DMS114 treated with DMSO at 0.1 percent for 48 hours (cell line): Measurements from ENCODE around the gene ACP1.
"Not testable (repeated sequence)": the region's sequence is repeated elsewhere in the genome, so short reads cannot be mapped to it uniquely, and the experiment has no call there.

Source experiments
- DNase-seq: peaks from one replicate; lab custom pipeline; 2025; ENCODE audit not compliant: unreplicated experiment; lab: John Stamatoyannopoulos, UW

Gene ACP1

DNA sequence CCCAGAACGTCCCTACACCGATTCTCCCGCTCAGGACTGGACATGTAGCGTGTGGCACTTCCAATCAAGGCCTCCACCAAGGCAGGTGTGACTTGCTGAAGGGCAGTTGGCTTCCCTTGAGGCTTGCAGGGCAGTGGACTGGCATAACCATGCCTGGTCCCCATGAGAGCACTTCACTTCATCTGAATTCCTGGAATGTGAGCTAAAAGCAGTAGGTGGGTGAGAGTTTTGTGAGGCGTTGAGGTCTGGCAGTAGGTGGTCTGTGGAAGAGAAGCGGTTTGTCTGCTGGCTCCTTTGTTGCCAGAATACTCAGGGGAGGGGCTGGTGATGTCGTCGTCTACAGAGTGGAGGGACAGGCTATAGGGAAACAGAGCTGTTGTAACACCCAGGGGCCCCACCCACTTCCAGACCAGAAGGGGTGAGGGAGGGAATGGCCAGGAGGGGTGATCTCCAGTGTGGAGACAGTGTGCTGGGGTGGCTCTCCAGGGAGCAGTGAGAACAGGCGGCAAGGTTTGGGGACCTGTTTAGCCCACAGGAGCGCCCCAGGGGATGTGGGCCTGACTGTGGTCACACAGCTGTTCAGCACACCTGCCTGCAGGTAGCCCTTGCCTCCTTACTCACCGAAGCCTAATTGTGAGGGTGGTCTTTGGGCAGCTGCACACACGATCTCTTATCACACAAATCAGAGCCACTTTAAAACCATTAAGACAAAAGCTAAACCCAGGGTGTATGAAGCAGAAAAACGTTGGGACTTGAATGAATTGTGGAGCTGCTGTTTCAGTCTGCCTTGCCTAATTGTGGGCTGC is 44.6 kb downstream of the ACP1 start:
- DNase-seq = no peak

DNA sequence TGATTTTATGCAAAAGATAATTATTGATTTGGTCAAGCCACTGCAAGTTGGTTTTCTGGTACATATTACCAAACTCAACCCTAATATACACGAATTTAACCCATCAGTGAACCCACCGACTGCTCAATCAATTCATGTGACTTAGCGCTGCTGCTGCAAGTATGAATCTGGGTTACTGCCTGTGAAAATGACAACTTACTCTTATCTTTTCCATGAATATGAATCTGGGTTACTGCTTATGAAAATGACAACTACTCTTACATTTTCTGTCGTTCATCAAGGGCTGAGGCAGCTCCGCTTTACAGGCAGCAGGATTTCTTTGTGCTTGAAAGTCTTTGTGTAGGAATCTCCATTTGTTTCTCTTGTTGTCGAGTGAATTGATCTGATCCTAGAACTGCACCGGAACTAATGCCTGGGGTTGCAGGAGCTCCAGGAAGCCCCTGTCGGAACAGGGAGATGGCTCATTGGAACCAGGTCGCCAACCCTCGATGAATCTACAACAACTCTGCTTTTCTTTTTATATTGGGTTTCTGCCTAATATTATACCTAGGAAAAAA is 45.3 kb downstream of the ACP1 start:
- no peak for DNase-seq

DNA sequence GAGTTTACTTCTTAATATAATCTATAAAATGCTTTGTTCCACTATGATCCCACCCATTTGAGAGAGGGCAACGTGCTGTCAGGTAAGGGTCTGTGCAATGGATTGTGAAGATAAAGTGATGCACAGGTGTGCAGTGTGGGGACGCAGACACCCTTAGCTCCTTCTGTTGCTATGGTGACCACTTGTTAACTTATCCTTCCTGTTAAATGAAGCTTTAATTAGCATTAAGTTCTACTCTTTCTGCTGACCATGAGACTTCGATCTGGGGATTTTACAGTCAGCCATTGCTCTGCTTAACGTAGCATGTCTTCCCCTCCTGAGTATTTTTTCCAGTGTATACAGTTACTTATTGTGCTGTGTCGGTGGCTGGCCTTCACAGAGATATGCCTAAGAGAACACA is 46.2 kb downstream of the ACP1 start:
- no peak for DNase-seq

DNA sequence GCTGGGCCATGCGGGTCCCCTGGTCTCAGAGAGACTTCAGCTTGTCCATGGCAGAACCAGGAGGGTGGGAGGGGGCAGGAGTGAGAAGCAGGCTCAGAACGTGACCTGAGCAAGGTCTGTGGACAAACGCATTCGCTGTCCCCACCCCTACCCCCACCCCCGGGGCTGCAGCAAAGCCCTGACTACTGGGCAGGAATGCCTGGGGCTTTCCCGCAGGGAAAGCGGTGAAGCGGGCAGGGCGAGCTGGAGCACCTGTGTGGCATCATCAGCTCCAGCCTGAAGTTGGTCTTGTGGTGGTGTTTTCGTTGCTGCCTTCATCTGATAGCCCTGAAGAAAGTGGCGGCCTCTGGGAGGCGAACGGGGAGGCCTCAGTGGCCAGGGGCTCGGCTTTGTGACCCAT is 49.2 kb downstream of the ACP1 start:
- no peak for DNase-seq

DNA sequence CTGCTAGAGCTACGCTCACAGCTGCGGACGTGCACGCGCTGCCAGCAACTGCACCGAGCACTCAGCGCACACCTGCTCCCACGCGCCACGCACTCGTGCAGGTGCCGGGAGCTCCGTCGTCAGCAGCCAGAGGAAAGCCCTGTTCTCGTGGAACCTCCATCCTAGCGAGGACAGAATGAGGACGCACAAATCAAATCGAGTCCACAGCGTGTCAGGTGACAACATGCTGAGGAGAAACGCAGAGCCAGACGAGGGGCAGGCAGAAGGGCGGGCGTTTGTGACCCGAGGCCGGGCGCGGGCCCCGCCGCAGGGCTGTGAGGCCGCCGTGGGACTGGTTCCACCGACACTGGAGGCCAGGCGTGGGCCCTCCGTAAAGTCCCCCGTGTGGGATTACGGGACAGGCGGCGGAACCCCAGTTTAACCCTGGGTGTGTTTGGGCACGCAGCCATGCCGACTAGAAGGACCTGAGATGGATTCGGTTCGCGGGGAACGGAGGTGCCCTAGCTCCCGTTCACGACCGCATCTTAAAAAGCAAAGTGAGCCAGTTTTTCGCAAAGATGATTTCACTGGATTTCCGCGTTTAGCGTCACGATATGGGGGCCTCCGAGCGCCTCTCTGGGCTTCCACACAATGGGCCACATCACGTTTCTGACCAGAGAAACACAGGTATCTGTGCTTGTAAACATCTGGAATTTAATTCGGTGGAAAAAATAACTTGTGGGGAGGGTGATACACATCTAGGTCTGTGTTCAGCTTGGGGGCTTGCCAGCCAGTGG is 50.0 kb downstream of the ACP1 start:
- no peak for DNase-seq

DNA sequence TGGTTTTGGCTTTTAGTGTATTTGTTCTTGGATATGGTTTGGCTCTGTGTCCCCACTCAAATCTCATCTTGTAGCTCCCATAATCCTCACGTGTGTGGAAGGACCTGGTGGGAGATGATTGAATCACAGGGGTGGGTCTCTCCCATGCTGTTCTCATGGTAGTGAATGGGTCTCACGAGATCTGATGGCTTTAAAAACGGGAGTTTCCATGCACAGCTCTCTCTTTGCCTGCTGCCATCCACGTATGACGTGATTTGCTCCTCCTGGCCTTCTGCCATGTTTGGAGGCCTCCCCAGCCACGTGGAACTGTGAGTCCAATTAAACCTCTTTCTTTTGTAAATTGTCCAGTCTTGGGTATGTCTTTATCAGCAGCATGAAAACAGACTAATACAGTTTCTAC is 51.2 kb downstream of the ACP1 start:
- DNase-seq = not testable (repeated sequence)

DNA sequence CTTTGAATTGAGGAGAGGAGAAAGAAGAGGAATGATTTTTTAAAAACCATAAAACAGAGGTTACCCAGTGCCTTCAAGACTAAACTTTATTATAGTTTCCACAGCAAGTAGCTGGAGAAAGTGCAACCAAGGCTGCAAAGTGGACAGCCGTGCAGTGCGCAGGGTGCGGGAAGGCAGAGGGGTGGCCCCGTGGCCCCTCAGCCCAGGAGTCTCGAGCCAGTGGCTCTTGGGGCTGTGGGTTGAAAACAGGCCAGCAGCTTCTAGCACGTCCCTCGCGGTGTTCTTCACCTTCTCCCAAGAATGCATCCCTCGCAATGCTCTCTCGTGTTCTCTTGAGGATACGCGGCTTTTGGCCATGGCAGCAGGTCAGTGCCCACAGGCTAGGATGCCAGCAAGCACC is 51.6 kb downstream of the ACP1 start:
- DNase-seq = no peak

DNA sequence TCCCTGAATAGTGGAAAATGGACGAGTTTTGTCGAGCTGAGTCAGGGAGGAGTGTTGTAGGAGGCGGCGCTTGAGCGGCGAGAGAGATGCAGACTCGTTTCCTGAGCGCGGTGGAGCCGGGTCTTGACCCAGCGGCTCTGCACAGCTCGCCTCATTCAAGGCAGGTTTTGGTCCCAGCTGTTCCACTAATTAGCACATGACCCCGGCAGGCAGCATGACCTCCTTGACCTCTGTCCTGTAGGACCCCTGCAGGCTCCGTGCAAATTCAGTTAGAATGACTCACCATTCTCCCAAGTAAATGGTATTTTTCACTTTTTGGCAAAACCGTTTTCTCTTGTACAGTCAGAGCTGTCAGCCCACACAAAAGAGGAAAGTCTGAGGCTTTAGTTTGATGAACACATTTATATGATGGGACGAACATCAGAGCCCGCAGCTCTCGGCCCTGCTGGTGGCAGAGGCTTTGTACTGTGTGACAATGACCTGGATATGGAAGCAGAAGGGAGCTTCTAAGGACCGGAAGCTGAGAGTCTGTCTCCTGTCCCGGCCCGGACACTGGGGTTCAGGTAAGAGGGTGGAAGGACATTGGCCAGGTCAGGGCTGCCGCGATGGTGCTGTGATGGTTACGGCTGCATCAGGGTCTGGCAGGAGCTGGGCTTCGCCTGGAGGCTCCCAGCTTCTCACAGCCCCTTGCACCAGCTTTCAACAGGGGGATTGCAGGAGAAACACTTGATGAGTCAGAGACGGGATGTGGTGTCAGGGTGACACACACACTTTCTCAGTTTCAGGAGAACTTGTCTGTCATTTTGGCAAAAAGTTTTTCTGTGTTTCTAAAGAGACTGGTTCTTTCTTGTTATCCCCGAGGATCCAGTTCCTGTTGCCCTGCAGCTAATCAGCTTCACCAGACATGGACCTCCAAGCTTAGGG is 53.0 kb downstream of the ACP1 start:
- DNase-seq = no peak

DNA sequence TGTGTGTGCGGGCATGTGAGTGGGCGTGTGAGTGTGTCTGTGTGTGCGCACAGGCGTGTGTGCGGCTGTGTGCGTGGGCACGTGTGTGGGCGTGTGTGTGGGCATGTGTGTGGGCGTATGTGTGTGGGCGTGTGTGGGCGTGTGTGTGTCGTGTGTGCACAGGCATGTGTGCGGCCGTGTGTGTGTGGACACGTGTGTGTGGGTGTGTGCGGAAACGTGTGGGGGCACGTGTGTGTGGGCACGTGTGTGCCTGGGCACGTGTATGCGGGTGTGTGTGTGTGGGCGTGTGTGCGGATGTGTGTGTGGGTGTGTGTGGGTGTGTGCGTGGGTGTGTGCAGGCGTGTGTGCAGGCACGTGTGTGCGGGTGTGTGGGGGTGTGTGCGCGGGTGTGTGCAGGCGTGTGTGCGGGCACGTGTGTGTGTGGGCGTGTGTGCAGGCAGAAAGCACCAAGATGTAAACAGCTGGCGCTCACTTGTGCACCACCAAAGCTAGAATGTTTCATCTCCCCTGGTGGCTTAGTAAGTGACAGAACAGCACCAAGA is 54.4 kb downstream of the ACP1 start:
- DNase-seq = no peak

DNA sequence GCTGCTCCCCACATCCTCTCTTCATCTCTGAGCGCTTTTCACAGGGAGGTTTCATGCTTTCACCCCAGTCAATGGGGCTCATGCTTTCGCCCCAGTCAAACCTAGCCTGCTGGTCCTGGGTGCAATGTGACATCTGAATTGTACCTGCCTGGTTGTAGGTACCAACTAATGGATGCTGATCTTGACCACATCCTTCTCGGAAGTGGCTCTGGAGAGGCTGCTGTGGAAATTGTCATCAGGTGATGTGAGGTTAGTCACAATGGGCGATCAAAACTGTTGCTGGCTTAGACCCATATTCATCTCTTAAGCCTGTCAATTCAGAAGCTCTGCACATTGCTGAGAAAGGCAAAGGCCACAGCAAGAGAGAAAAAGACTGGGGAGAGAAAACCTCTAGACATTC is 55.8 kb downstream of the ACP1 start:
- no peak for DNase-seq

DNA sequence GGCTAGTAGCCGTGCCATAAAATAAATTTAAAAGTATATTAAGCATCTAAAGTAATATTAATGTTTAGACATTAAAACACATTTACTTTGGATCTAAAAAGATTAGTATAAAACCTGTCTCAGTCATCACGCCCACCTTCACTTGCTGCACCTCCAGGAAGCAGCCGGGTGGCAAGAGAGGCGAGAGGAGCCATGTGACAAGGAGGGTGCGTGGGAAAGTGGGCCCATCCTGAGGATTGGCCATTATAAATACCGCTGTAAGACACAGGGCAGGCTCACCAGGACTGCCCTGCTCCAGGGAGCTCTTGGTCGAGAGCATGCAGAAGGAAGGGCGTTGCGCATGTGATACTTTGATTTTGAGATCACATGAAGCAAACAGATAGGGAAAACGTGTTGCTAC is 57.6 kb downstream of the ACP1 start:
- DNase-seq = no peak

DNA sequence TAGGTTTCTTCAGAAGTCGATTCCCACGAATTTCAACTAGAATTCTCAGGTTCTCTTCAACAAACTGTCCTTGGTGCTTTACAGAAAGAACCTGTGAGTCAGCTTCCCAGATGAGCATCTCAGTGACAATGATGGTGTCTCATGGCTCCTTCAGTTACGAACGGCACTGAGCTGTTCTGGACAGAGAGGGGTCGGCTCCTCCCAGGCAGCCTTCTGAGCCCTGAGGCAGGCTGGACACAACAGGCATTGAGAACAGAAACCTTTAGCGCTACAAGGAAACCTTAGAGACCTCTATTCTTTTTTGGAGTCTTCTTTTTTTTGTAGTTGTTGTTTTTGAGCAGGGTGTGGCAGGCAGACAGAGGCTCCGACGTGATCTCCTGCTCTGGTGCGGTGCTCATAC is 58.3 kb downstream of the ACP1 start:
- no peak for DNase-seq
